GM21737 (cell line): ENCODE results near the gene NPC1L1.

Experiments
- ATAC-seq: cut with Tn5 transposase; IDR thresholded peaks from one replicate; pipeline ENCODE4 v1.9.1; 2021; ENCODE audit warnings: mild to moderate bottlenecking, moderate library complexity; ENCODE audit not compliant: unreplicated experiment

The NPC1L1 gene

DNA sequence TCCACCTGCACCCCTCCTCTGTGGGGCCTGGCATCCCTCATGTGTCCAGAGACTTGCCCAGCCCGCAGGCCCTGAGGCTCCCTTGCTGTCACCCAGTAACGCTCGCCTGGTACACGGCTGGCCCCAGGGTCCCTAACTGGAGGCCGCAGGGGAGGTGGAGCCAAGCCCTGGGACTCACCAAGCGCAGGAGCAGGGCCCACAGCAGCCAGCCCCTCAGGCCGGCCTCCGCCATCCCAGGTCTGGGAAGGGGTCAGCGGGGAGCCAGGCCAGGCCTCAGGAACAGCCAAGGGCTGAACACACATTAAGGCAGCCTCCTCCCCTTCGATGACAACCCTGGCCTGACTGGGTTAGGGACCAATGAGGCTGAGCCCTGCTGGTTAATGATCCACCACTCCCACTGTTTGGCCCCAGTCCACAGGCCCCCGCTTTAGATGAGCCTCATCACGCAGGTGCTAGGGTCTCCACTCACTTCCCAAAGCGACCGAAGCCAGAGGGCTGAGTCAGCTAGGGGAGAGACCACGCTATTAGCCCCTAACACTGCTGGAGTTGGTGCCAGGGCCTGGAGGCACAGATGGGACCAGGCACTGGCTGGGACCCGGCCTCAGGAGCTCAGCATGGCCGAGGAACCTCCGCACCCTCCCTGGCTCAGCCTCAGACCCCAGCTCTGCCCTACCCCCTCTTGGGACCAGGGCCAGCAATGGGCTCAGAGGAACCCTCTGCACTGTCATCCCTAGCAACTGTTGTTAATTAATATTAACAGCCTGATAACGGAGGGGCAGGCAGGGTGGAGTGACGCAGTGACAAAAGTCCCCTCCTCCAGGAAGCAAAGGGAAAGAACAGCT, at the start of gene NPC1L1:
TSS of gene NPC1L1 (minus strand) at position 303 of the 842 bp plus-strand sequence. CDS start at position 232, 71 bp downstream.
- no peak for ATAC-seq

- no peak for ATAC-seq
Measured at GRCh38 chr7:44590910-44591309, 49.8 kb upstream of the NPC1L1 start.

GRCh38 chr7:44587843-44588711, 46.9 kb upstream of the NPC1L1 start:
- ATAC-seq = no peak

GRCh38 chr7:44583146-44583865, 42.2 kb upstream of the NPC1L1 start:
- no peak for ATAC-seq

GRCh38 chr7:44581879-44582603, 40.9 kb upstream of the NPC1L1 start, which contains the start of gene TMED4:
Gene TMED4, minus strand, starts transcription at chr7:44582231. Its CDS starts 25 bp downstream, at chr7:44582206.
- ATAC-seq = peak; percentile 84

DNA sequence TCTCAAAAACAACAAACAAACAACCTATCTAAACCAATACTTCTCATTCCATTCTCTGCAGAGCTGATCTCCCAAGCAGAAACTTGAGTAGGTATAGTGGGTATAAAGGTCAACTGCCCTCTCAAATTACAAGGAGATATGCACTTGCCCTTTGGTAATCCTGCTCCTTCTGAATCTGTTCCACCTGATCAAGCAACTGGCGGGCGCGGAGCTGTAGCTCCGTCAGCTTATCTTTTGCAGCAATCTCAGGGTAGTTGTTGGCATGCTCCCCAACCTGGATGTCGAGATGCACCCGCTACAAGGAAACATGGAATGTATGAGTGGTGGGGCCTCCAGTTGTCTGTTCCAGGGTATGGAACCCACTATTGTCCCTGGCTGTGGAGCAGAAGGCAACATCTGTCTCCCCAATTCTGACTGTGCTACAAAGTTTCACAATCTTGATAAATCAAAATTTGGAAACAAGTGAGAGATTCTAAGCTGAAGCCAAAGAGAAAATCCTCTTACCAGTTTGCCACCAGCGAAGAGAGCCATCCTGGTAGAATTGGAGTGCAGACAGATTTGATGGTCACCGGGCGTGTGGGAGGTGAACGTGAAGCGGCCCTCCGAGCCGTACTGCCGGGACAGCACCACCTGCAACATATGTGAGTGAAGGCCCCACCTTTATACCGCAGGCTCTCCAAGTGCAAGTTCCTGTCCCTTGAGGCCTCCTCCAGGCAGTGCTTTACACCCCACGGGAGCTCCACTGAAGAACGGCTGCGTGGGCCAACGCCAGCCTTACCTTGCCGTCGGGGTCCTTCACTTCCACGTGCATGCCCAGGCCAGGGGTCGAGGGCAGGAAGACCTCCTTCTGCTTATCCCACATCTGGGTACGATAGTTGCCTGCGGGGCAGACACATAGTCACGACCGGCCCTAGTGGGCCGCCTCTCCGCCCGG, 40.1 kb upstream of the NPC1L1 start:
- ATAC-seq = peak; percentile 29

GRCh38 chr7:44576228-44576627, 35.1 kb upstream of the NPC1L1 start:
- no peak for ATAC-seq

GRCh38 chr7:44575054-44575453, 33.9 kb upstream of the NPC1L1 start:
- no peak for ATAC-seq

- no peak for ATAC-seq
Measured at GRCh38 chr7:44574287-44574872, 33.2 kb upstream of the NPC1L1 start.

GRCh38 chr7:44573464-44574286, 32.5 kb upstream of the NPC1L1 start, which contains the start of gene DDX56:
Gene DDX56, minus strand, starts transcription at chr7:44573908. Its CDS starts 13 bp downstream, at chr7:44573895.
- ATAC-seq = peak; percentile 94

- ATAC-seq = no peak
Measured at GRCh38 chr7:44572771-44573170, 31.6 kb upstream of the NPC1L1 start.

DNA sequence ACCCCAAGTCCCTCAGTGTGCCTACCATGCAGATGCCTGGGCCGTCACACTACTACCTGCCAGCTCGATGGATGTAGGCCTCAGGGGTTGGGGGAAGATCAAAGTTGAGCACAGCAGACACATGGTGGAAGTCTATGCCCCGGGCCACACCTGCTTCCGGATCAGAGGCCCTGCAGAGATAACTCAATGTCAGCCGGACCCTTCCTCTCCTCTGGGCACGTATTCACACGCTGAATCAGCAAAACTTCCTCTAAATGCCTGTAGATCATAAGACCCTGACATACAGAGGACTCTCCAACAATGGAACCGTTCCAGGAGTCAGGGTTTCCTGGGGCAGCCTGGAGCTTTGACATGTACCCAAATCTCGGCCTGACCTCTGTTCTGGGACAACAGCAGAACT, 28.8 kb upstream of the NPC1L1 start:
- no peak for ATAC-seq

DNA sequence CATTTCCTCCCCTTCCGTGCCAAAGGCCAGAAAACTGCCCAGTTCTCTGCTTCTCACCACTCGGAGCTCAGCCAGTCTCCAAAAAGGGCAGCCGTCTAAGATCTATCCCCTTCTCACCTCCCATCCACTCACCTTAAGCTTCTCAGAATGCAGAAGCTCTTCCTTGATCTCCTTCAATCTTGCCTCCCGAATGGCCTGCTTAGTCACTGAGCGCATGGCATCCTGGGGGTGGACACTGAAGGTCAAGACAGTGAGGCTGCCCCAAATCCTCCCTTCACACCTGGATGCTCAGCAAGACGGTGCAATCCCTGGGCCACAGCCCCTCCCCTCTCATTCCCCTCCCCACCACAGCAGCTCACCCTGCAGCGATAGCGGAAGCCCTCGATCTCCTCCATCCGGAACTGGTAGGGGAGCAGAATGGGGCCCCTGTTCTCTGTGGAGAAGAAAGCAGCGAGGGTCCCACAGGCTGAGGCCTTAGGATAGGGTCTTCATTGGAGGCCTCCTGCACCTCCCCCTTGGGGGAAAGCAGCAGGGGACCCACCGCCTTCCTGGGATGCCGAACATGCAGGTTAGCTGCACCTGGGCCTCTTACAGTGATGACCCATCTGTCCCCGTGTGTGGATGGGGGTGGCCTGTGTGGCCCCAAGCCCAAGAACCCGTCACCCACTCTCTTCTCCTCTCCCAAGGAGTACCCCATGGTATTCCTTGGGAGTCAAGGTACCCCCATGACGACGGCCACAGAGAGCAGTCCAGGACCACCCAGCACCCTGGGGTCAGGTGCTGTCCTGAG, 27.8 kb upstream of the NPC1L1 start:
- no peak for ATAC-seq

DNA sequence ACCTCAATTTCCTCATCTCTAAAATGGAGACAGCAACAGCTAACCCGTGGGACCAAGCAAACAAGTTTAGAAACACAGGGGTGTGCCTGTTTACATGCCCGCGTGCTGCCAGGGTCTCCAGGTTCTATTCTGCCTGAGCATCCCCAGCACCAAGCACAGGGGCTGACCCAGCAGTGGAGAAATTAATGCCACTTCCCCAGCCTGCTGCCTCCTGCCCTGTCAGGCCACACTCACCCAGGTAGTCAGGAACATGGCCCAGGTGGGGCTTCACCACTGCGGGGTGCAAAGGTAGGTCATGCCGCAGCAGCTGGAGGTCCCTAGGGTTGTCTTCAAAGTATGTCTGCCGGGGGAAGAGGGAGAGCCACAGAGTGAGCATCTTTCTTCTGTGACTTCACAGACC, 26.8 kb upstream of the NPC1L1 start:
- ATAC-seq = no peak

- ATAC-seq = no peak
Measured at GRCh38 chr7:44566680-44567079, 25.6 kb upstream of the NPC1L1 start.

GRCh38 chr7:44565795-44566559, 24.8 kb upstream of the NPC1L1 start:
- ATAC-seq = no peak
